Measurements from ENCODE around the gene THOP1.

- TF ChIP-seq REST (IDR thresholded peaks at IDR 0.05; ENCODE audit: low read depth, low read length) (no peak), WRNIP1 (IDR thresholded peaks at IDR 0.05; ENCODE audit: borderline replicate concordance, low read depth, low read length) (no peak), CTCF (IDR thresholded peaks at IDR 0.05 in 2 of 3, conservative IDR thresholded peaks at IDR 0.05 in 1 of 3; ENCODE audit: control insufficient read depth in 2 of 3, extremely low read depth in 1 of 3, insufficient read depth in 1 of 3, low read depth in 3 of 3, low read length in 3 of 3) (no peak), EZH2 (IDR thresholded peaks at IDR 0.05; ENCODE audit: borderline replicate concordance, control insufficient read depth, low read depth, low read length) (no peak), HCFC1 (IDR thresholded peaks at IDR 0.05; ENCODE audit: low read length) (no peak), POLR2A (IDR thresholded peaks at IDR 0.05; ENCODE audit: low read depth, low read length) (no peak), ZZZ3 (IDR thresholded peaks at IDR 0.05; ENCODE audit: control insufficient read depth, insufficient read length, low read depth) (no peak), SREBF1 (IDR thresholded peaks at IDR 0.05; ENCODE audit: low read length) (no peak), NFYB (IDR thresholded peaks at IDR 0.05; ENCODE audit: insufficient read depth, low read depth, low read length) (no peak), BRCA1 (IDR thresholded peaks at IDR 0.05; ENCODE audit: low read depth, low read length) (no peak), SREBF2 (IDR thresholded peaks at IDR 0.05; ENCODE audit: low read length) (no peak), SKIL (IDR thresholded peaks at IDR 0.05; ENCODE audit: low read depth, poor library complexity, severe bottlenecking) (no peak), CBFB (IDR thresholded peaks at IDR 0.05; ENCODE audit: low read depth) (no peak)
These were observed 21.6 kb downstream of the THOP1 start for GRCh38 chr19:2806736-2807378.

Data from GM12878 (cell line).